Measurements from ENCODE around the gene LARGE1. TPM values are rescaled to one million over a fixed set of nuclear protein-coding genes. Genes with fewer than 3 reads are reported as not detected.

LARGE1 gene
- total RNA-seq, 1 experiment from 2014 or later = 1.3 TPM

DNA sequence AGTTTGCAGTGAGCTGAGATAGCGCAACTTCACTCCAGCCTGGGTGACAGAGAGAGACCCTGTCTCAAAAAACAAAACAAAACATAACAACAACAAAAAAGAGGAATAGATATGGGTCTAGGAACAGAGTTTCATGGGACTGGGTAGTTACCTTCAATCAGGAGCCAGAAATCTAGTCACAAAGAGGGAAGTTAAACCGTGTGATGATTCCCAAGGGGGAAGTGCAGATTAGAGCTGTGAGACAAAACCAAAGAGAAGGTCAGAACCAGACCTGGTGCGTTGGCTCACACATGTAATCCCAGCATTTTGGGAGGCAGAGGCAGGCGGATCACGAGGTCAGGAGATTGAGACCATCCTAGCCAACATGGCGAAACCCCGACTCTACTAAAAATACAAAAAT is 42.1 kb upstream of the LARGE1 start:
- ChIA-PET CTCF (no interaction called here), POLR2A (ENCODE audit: unreplicated experiment) (no interaction called here)
- Histone ChIP-seq H3K4me3 (ENCODE audit: low read length) (no peak overlapping the region), H3K36me3 (ENCODE audit: low read depth, low read length) (no peaks in the 10 kb centered on the region), H3K4me1 (ENCODE audit: insufficient read depth, low read length) (no peaks in the 10 kb centered on the region), H3K27ac (ENCODE audit: low read length) (no peak overlapping the region), H3K79me2 (ENCODE audit: low read length) (no peaks in the 10 kb centered on the region), H4K20me1 (ENCODE audit: low read length) (no peaks in the 10 kb centered on the region), H3K4me2 (ENCODE audit: low read length) (no peak overlapping the region), H3K9ac (ENCODE audit: low read length) (no peak overlapping the region), H2AFZ (ENCODE audit: low read length) (no peak overlapping the region), H3K9me2 (replicated peaks; ENCODE audit: low read length) (no peaks in the 10 kb centered on the region), H3F3A (ENCODE audit: low read length, unreplicated experiment) (no peaks in the 10 kb centered on the region), H3K9me3 (ENCODE audit: low read length) (no peaks in the 10 kb centered on the region), H3K27me3 (ENCODE audit: low read length) (no peaks in the 10 kb centered on the region)
- TF ChIP-seq EZH2phosphoT487 (IDR thresholded peaks at IDR 0.05; ENCODE audit: borderline replicate concordance, low read length) (no peak), EZH2 (IDR thresholded peaks at IDR 0.05; ENCODE audit: low read length, unreplicated experiment) (no peak)
- TF ChIP-seq, protein P1, sequence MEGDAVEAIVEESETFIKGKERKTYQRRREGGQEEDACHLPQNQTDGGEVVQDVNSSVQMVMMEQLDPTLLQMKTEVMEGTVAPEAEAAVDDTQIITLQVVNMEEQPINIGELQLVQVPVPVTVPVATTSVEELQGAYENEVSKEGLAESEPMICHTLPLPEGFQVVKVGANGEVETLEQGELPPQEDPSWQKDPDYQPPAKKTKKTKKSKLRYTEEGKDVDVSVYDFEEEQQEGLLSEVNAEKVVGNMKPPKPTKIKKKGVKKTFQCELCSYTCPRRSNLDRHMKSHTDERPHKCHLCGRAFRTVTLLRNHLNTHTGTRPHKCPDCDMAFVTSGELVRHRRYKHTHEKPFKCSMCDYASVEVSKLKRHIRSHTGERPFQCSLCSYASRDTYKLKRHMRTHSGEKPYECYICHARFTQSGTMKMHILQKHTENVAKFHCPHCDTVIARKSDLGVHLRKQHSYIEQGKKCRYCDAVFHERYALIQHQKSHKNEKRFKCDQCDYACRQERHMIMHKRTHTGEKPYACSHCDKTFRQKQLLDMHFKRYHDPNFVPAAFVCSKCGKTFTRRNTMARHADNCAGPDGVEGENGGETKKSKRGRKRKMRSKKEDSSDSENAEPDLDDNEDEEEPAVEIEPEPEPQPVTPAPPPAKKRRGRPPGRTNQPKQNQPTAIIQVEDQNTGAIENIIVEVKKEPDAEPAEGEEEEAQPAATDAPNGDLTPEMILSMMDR (conservative IDR thresholded peaks at IDR 0.05; ENCODE audit: low read depth, low read length) = no peak
- DNase-seq (no peak), ATAC-seq (no peak)
- BruUV-seq (replicated peaks) = no TSS peak
- intact Hi-C loops (cut with micrococcal nuclease) = no loop called here

DNA sequence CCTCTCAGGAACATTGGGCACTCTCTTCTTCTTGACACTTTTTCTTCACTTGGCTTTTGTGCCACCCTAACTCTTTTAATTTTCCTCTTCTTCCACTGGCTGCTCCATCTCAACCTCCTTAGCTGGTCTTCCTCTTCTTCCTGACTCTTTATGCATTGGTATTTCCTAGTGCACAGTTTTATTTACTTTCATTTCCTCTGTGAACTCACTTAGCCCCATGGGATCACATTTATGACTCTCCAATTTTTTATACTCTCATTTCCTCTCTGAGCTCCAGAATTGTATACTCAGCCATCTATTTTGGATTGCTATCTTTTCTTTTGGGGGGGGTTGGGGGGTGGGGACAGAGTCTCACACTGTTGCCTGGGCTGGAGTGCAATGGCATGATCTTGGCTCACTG is 38.5 kb upstream of the LARGE1 start:
- intact Hi-C loops (cut with micrococcal nuclease) = no loop called here
- ATAC-seq (no peak), DNase-seq (no peak)
- Histone ChIP-seq H3K4me2 (ENCODE audit: low read length) (no peak overlapping the region), H3K9me3 (ENCODE audit: low read length) (no peaks in the 10 kb centered on the region), H3K27ac (ENCODE audit: low read length) (no peak overlapping the region), H2AFZ (ENCODE audit: low read length) (no peak overlapping the region), H3K9me2 (replicated peaks; ENCODE audit: low read length) (no peaks in the 10 kb centered on the region), H3K79me2 (ENCODE audit: low read length) (no peaks in the 10 kb centered on the region), H3K36me3 (ENCODE audit: low read depth, low read length) (no peaks in the 10 kb centered on the region), H3F3A (ENCODE audit: low read length, unreplicated experiment) (no peaks in the 10 kb centered on the region), H3K4me3 (ENCODE audit: low read length) (no peak overlapping the region), H3K4me1 (ENCODE audit: insufficient read depth, low read length) (no peaks in the 10 kb centered on the region), H3K27me3 (ENCODE audit: low read length) (no peaks in the 10 kb centered on the region), H3K9ac (ENCODE audit: low read length) (no peak overlapping the region), H4K20me1 (ENCODE audit: low read length) (no peaks in the 10 kb centered on the region)
- TF ChIP-seq EZH2phosphoT487 (IDR thresholded peaks at IDR 0.05; ENCODE audit: borderline replicate concordance, low read length) (no peak), EZH2 (IDR thresholded peaks at IDR 0.05; ENCODE audit: low read length, unreplicated experiment) (no peak)
- TF ChIP-seq, protein P1 (conservative IDR thresholded peaks at IDR 0.05; ENCODE audit: low read depth, low read length) = no peak
- CTCF ChIA-PET = no interaction called here
- BruUV-seq (replicated peaks) = no TSS peak
- POLR2A ChIA-PET (ENCODE audit: unreplicated experiment) = no interaction called here

DNA sequence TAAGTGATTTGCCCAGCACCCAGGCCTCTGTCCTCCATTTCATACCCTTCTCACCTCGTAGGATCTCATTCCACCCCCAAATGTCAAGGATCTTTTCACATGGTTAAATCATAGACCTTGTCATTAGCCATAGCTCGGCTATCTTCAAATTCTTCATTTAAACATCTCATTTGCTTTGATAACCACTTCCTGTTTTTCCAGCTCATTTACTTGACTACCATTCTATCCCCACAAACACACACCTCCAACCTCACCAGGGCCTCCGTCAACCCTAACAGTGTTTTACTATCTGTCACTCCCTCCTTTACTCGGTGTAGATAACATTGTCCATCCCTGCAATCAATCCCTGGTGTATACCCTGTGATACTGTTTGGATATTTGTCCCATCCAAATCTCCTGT is 36.8 kb upstream of the LARGE1 start:
- intact Hi-C loops (cut with micrococcal nuclease) = no loop called here
- no peaks in the 10 kb centered on the region for H3K9me2 ChIP-seq (replicated peaks; ENCODE audit: low read length)
- H3K4me2 ChIP-seq (ENCODE audit: low read length) = no peak overlapping the region
- ATAC-seq (no peak), DNase-seq (no peak)
- H3K79me2 ChIP-seq (ENCODE audit: low read length) = no peaks in the 10 kb centered on the region
- no peaks in the 10 kb centered on the region for H3K27me3 ChIP-seq (ENCODE audit: low read length)
- POLR2A ChIA-PET (ENCODE audit: unreplicated experiment) = no interaction called here
- no peaks in the 10 kb centered on the region for H4K20me1 ChIP-seq (ENCODE audit: low read length)
- H3K36me3 ChIP-seq (ENCODE audit: low read depth, low read length) = no peaks in the 10 kb centered on the region
- CTCF ChIA-PET = no interaction called here
- H3K9me3 ChIP-seq (ENCODE audit: low read length) = no peaks in the 10 kb centered on the region
- H3K27ac ChIP-seq (ENCODE audit: low read length) = no peak overlapping the region
- no peaks in the 10 kb centered on the region for H3F3A ChIP-seq (ENCODE audit: low read length, unreplicated experiment)
- BruUV-seq (replicated peaks) = no TSS peak
- H3K4me3 ChIP-seq (ENCODE audit: low read length) = no peak overlapping the region
- H3K9ac ChIP-seq (ENCODE audit: low read length) = no peak overlapping the region
- H3K4me1 ChIP-seq (ENCODE audit: insufficient read depth, low read length) = no peaks in the 10 kb centered on the region
- no peak overlapping the region for H2AFZ ChIP-seq (ENCODE audit: low read length)
- TF ChIP-seq, protein P1 (conservative IDR thresholded peaks at IDR 0.05; ENCODE audit: low read depth, low read length) = no peak
- TF ChIP-seq EZH2 (IDR thresholded peaks at IDR 0.05; ENCODE audit: low read length, unreplicated experiment) (no peak), EZH2phosphoT487 (IDR thresholded peaks at IDR 0.05; ENCODE audit: borderline replicate concordance, low read length) (no peak)
